K562 (cell line): ENCODE results near the gene ZNF428.

Experiments
- CHD2 ChIP-seq: IDR thresholded peaks from 2 replicates; pipeline ENCODE4 v1.6.1; 2011; ENCODE audit warnings: low read depth, low read length
- CTBP1 ChIP-seq: fragments of 450-650 bp; IDR thresholded peaks from 2 replicates; pipeline ENCODE4 v1.6.1; 2016; ENCODE audit warnings: borderline replicate concordance
- NFE2 ChIP-seq: IDR thresholded peaks from 2 replicates; pipeline ENCODE4 v1.6.1; 2014; ENCODE audit warnings: antibody characterized with exemption, low read depth
- RFX7 ChIP-seq: fragments of 250-450 bp; sonication (Bioruptor Pico); IDR thresholded peaks from 2 replicates; pipeline ENCODE4 v1.5.1; 2021; ENCODE audit warnings: mild to moderate bottlenecking
- SRSF1 ChIP-seq: fragments of 200-400 bp; formaldehyde crosslinking; IDR thresholded peaks from 2 replicates; pipeline ENCODE4 v1.6.1; 2017; ENCODE audit warnings: mild to moderate bottlenecking, low read depth, low read length, moderate library complexity
- TBP ChIP-seq: optimal IDR thresholded peaks from 2 replicates; pipeline ENCODE3; 2011; ENCODE audit warnings: low read depth, low read length, improper control_type of control experiment
- TCF7L2 ChIP-seq: fragments of 150-350 bp; IDR thresholded peaks from 2 replicates; pipeline ENCODE4 v1.6.1; 2016; ENCODE audit warnings: low read depth, mild to moderate bottlenecking, low read length, moderate library complexity
- ZKSCAN8 ChIP-seq: fragments of 200-800 bp; sonication (Bioruptor generic); IDR thresholded peaks from 2 replicates; pipeline ENCODE4 v1.6.1; 2016; ENCODE audit warnings: missing genetic modification characterization, missing compliant biosample characterization
- ZNF212 ChIP-seq: fragments of 450-650 bp; formaldehyde crosslinking; IDR thresholded peaks from 2 replicates; pipeline ENCODE4 v1.4.0; 2020; ENCODE audit warnings: mild to moderate bottlenecking
- TF ChIP-seq, protein P1 (sequence below): sonication (generic); formaldehyde crosslinking; IDR thresholded peaks from 2 replicates; pipeline ENCODE4 v1.9.0; 2022; ENCODE audit warnings: mild to moderate bottlenecking, missing genetic modification reagents
- TF ChIP-seq, protein P2 (sequence below), 2 experiments: fragments of 450-650 bp; IDR thresholded peaks; 2 replicates each; pipeline ENCODE4 v1.6.1; 2016; ENCODE audit warnings: mild to moderate bottlenecking in 2 of 2, borderline replicate concordance in 1 of 2, low read depth in 1 of 2, moderate library complexity in 1 of 2

DNA sequence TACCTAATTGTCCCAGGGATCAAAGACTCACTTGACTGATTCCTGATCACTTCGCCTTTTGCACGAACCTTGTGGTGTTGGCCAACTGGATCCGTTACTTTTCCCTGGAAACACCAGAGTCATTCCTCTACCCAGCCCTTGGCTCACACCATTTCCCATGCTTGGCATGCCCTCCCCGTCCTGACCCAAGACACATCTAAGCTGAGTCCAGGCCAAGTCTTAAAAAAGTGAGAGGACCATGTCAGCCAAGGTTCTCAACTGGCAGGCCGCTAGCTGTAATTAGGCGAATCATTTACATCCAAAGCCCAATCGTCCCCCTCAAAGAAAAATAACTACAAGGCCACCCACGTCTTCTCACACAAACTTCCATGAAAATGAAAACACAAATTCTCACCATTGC is 39.1 kb upstream of the ZNF428 start:
- TF ChIP-seq CHD2 (no peak), TBP (no peak), NFE2 (no peak), ZKSCAN8 (CRISPR knock-in tag) (no peak), RFX7 (CRISPR knock-in tag) (no peak), SRSF1 (no peak), TCF7L2 (no peak), CTBP1 (no peak), ZNF212 (CRISPR knock-in tag) (no peak)
- TF ChIP-seq, protein P1, sequence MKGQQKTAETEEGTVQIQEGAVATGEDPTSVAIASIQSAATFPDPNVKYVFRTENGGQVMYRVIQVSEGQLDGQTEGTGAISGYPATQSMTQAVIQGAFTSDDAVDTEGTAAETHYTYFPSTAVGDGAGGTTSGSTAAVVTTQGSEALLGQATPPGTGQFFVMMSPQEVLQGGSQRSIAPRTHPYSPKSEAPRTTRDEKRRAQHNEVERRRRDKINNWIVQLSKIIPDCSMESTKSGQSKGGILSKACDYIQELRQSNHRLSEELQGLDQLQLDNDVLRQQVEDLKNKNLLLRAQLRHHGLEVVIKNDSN (CRISPR knock-in tag), result no peak
- TF ChIP-seq, protein P2, sequence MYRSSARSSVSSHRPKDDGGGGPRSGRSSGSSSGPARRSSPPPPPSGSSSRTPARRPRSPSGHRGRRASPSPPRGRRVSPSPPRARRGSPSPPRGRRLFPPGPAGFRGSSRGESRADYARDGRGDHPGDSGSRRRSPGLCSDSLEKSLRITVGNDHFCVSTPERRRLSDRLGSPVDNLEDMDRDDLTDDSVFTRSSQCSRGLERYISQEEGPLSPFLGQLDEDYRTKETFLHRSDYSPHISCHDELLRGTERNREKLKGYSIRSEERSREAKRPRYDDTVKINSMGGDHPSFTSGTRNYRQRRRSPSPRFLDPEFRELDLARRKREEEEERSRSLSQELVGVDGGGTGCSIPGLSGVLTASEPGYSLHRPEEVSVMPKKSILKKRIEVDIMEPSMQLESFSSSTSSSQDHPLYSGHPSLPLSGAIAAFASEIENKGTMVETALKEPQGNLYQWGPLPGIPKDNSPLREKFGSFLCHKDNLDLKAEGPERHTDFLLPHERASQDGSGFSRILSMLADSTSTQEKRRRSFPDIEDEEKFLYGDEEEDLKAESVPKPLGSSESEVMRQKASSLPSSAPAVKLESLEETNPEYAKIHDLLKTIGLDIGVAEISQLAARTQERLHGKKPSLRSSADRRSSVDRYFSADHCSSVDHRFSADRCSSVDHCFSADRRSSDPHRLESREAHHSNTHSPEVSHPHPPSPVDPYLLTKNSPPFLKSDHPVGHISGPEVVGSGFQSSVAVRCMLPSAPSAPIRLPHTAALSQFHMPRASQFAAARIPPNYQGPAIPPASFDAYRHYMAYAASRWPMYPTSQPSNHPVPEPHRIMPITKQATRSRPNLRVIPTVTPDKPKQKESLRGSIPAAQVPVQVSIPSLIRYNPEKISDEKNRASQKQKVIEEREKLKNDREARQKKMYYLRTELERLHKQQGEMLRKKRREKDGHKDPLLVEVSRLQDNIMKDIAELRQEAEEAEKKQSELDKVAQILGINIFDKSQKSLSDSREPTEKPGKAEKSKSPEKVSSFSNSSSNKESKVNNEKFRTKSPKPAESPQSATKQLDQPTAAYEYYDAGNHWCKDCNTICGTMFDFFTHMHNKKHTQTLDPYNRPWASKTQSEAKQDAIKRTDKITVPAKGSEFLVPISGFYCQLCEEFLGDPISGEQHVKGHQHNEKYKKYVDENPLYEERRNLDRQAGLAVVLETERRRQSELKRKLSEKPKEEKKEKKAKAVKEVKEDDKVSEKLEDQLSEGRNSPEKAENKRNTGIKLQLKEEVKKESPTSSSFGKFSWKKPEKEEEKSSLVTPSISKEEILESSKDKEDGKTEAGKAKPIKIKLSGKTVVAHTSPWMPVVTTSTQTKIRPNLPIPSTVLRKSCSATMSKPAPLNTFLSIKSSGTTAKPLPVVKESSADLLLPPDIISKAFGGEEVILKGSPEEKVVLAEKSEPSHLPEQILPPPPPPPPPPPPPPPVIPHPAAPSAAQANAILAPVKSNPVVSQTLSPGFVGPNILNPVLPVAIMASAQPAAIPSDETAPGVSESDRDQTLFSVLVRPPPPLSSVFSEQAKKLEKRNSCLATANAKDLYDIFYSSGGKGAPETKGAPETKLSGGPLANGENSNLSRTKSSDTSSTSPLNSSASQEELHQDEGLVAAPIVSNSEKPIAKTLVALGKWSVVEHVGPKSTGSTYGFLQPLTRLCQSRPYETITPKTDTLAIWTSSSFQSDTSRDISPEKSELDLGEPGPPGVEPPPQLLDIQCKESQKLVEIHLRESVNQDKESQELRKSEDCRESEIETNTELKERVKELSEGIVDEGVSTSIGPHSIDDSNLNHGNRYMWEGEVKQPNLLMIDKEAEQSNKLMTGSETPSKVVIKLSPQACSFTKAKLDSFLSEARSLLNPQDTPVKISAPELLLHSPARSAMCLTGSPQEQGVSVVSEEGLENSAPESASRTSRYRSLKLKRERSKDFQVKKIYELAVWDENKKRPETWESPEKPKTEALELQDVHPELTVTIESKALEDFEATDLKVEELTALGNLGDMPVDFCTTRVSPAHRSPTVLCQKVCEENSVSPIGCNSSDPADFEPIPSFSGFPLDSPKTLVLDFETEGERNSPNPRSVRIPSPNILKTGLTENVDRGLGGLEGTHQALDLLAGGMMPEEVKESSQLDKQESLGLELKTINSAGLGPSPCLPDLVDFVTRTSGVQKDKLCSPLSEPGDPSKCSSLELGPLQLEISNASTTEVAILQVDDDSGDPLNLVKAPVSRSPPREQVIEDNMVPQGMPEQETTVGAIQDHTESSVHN (IDR thresholded peaks at IDR 0.05; ENCODE audit: borderline replicate concordance in 1 of 2, low read depth in 1 of 2), result no peak
